Stimulated activated CD8-positive, alpha-beta memory T cell treated with anti-CD3 and anti-CD28 coated beads, Interleukin-7, amount 100 ng/mL, for 1 hour (primary cell): ENCODE results near the gene TEX2.
"Not testable (repeated sequence)": the region's sequence is repeated elsewhere in the genome, so short reads cannot be mapped to it uniquely, and the experiment has no call there.

Source experiments
- DNase-seq, 2 donors: peaks; one replicate each; pipeline ENCODE4 v3.0.0-alpha.2; 2020; ENCODE audit warnings: low read depth in 2 of 2

The TEX2 gene

GRCh38 chr17:64213995-64214811, 48.9 kb downstream of the TEX2 start:
- DNase-seq: no peak

GRCh38 chr17:64212122-64212521, 50.9 kb downstream of the TEX2 start:
- no peak for DNase-seq

GRCh38 chr17:64209983-64210382, 53.1 kb downstream of the TEX2 start:
- no peak for DNase-seq

GRCh38 chr17:64209356-64209941, 53.6 kb downstream of the TEX2 start:
- DNase-seq: no peak

GRCh38 chr17:64208656-64209055, 54.4 kb downstream of the TEX2 start:
- not testable (repeated sequence) for DNase-seq

- DNase-seq: no peak
Measured at GRCh38 chr17:64205804-64206203, 57.3 kb downstream of the TEX2 start.

GRCh38 chr17:64203630-64204029, 59.4 kb downstream of the TEX2 start:
- DNase-seq: no peak

GRCh38 chr17:64202683-64203344, 60.2 kb downstream of the TEX2 start:
- no peak for DNase-seq

GRCh38 chr17:64200080-64201032, 62.7 kb downstream of the TEX2 start:
- no peak for DNase-seq

GRCh38 chr17:64198331-64199090, 64.5 kb downstream of the TEX2 start:
- DNase-seq: no peak

GRCh38 chr17:64196601-64197000, 66.5 kb downstream of the TEX2 start:
- no peak for DNase-seq

GRCh38 chr17:64193561-64193960, 69.5 kb downstream of the TEX2 start:
- DNase-seq: no peak

GRCh38 chr17:64192589-64192988, 70.5 kb downstream of the TEX2 start:
- DNase-seq: no peak

- no peak for DNase-seq
Measured at GRCh38 chr17:64190472-64190871, 72.6 kb downstream of the TEX2 start.

- DNase-seq: no peak
Measured at GRCh38 chr17:64188088-64188487, 75.0 kb downstream of the TEX2 start.

- DNase-seq: no peak
Measured at GRCh38 chr17:64187093-64187895, 75.8 kb downstream of the TEX2 start.

GRCh38 chr17:64186171-64187092, 76.6 kb downstream of the TEX2 start:
- no peak for DNase-seq

GRCh38 chr17:64185557-64185956, 77.5 kb downstream of the TEX2 start:
- DNase-seq: not testable (repeated sequence)

- DNase-seq: no peak
Measured at GRCh38 chr17:64185101-64185500, 78.0 kb downstream of the TEX2 start.
